SH-SY5Y (cell line): ENCODE results near the gene GRK1.

Source experiments
- GATA2 ChIP-seq: IDR thresholded peaks from 2 replicates; pipeline ENCODE4 v1.6.1; 2011; ENCODE audit warnings: mild to moderate bottlenecking, low read depth, low read length
- GATA3 ChIP-seq: IDR thresholded peaks from 2 replicates; pipeline ENCODE4 v1.6.1; 2011; ENCODE audit warnings: low read depth, mild to moderate bottlenecking, low read length, moderate library complexity

GRCh38 chr13:113768018-113768905, 101.2 kb downstream of the GRK1 start:
- TF ChIP-seq GATA3 (no peak), GATA2 (no peak)
